ENCODE measurements around the gene SCGB1C1. TPM values are rescaled to one million over a fixed set of nuclear protein-coding genes. Genes with fewer than 3 reads are reported as not detected.
A peak's percentile ranks its signal among the peaks of the same experiment; 100 is the strongest.
"Not testable (repeated sequence)": the region's sequence is repeated elsewhere in the genome, so short reads cannot be mapped to it uniquely, and the experiment has no call there.

Gene SCGB1C1
- polyA plus RNA-seq, 4 donors: 0.83 to 1.3 TPM; not detected in 2

GRCh38 chr11:236774-237767 lies 44.2 kb downstream of the SCGB1C1 start, which contains the start of gene PSMD13:
PSMD13 (plus strand) TSS chr11:236976; CDS start chr11:237050, 74 bp downstream.
- peak; percentile 67 to 82 (median 72) for DNase-seq (ENCODE audit: low read depth in 4 of 4, low spot score in 3 of 4)

GRCh38 chr11:238346-238745 lies 45.5 kb downstream of the SCGB1C1 start:
- DNase-seq (ENCODE audit: low read depth in 4 of 4, low spot score in 3 of 4): not testable (repeated sequence)

- DNase-seq (ENCODE audit: low read depth in 4 of 4, low spot score in 3 of 4): no peak
These were observed 47.4 kb downstream of the SCGB1C1 start for GRCh38 chr11:240315-240714.

- no peak for DNase-seq (ENCODE audit: low read depth in 4 of 4, low spot score in 3 of 4)
These were observed 48.8 kb downstream of the SCGB1C1 start for GRCh38 chr11:241634-242033.

Other genes starting within 250 kb of the SCGB1C1 start
- gene BET1L, start 14.3 kb downstream of the SCGB1C1 start, polyA plus RNA-seq (ENCODE audit: insufficient read length in 4 of 4): 10 to 100 TPM; 44.5 to 49.5 (median 47.1) TPM
- 10 to 100 TPM; 73.5 to 97.6 (median 81.7) TPM for gene RIC8A, start 14.6 kb downstream of the SCGB1C1 start, polyA plus RNA-seq (ENCODE audit: insufficient read length in 4 of 4)
- gene SIRT3, start 43.3 kb downstream of the SCGB1C1 start, polyA plus RNA-seq (ENCODE audit: insufficient read length in 4 of 4): 10 to 100 TPM; 25.5 to 33.8 (median 30.5) TPM
- gene PSMD13, start 43.9 kb downstream of the SCGB1C1 start, polyA plus RNA-seq (ENCODE audit: insufficient read length in 4 of 4): 100 to 1,000 TPM; 131 to 151 (median 138) TPM
- under 1 TPM; 0.20 to 0.80 (median 0.36) TPM for gene NLRP6, start 85.3 kb downstream of the SCGB1C1 start, polyA plus RNA-seq (ENCODE audit: insufficient read length in 4 of 4)
- gene PGGHG, start 96.0 kb downstream of the SCGB1C1 start, polyA plus RNA-seq (ENCODE audit: insufficient read length in 4 of 4): 10 to 100 TPM; 14.8 to 25.7 (median 19.4) TPM
- gene IFITM5, start 106.4 kb downstream of the SCGB1C1 start, polyA plus RNA-seq (ENCODE audit: insufficient read length in 4 of 4): under 1 TPM in 2 of 4 donors, not detected in 2; 0.34 to 0.48 TPM
- 100 to 1,000 TPM; 194 to 242 (median 224) TPM for gene IFITM2, start 114.7 kb downstream of the SCGB1C1 start, polyA plus RNA-seq (ENCODE audit: insufficient read length in 4 of 4)
- gene IFITM1, start 121.0 kb downstream of the SCGB1C1 start, polyA plus RNA-seq (ENCODE audit: insufficient read length in 4 of 4): 10 to 100 TPM; 34.1 to 44.9 (median 39.9) TPM
- 100 to 1,000 TPM; 400 to 486 (median 421) TPM for gene IFITM3, start 127.8 kb downstream of the SCGB1C1 start, polyA plus RNA-seq (ENCODE audit: insufficient read length in 4 of 4)
- gene B4GALNT4, start 176.4 kb downstream of the SCGB1C1 start, polyA plus RNA-seq (ENCODE audit: insufficient read length in 4 of 4): 10 to 100 TPM; 57.3 to 83.9 (median 61.4) TPM
- 1 to 10 TPM; 4.0 to 7.4 (median 5.2) TPM for gene PKP3, start 201.1 kb downstream of the SCGB1C1 start, polyA plus RNA-seq (ENCODE audit: insufficient read length in 4 of 4)
- 10 to 100 TPM; 33.4 to 64.4 (median 36.7) TPM for gene SIGIRR, start 221.9 kb downstream of the SCGB1C1 start, polyA plus RNA-seq (ENCODE audit: insufficient read length in 4 of 4)
- gene ANO9, start 248.9 kb downstream of the SCGB1C1 start, polyA plus RNA-seq (ENCODE audit: insufficient read length in 4 of 4): 10 to 100 TPM in 1 of 4 donors, 1 to 10 TPM in 3; 7.8 to 12.7 (median 9.6) TPM